GM21825 (cell line): ENCODE results near the gene MRAP.
"Not testable (repeated sequence)": the region's sequence is repeated elsewhere in the genome, so short reads cannot be mapped to it uniquely, and the experiment has no call there.

Experiments
- ATAC-seq: cut with Tn5 transposase; IDR thresholded peaks from one replicate; pipeline ENCODE4 v1.9.1; 2021; ENCODE audit warnings: mild to moderate bottlenecking, moderate library complexity; ENCODE audit not compliant: unreplicated experiment

Gene MRAP

DNA sequence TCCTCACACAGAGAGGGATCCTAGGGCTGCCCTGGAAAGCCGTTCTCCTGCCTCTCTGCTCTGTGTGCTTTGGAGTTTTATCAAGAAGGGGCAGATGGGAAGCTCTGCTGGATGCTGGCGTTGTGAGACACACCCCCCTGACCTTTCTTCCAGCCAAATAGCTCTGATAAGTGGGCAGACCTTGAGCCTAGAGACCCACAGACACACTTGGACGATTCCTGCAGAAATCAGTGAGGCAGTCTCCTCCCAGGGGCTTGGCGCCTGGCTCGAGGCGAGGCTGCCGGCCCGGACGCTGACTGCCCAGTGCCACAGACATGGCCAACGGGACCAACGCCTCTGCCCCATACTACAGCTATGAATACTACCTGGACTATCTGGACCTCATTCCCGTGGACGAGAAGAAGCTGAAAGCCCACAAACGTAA, at the start of gene MRAP:
Gene MRAP, plus strand, starts transcription at position 198 of the 424 bp plus-strand sequence. Its CDS starts 117 bp downstream, at position 315.
- ATAC-seq, result no peak

- ATAC-seq, result no peak
Observed at GRCh38 chr21:32249511-32250280, 49.0 kb upstream of the MRAP start.

GRCh38 chr21:32252136-32252535, 46.5 kb upstream of the MRAP start:
- ATAC-seq, result no peak

GRCh38 chr21:32253215-32253641, 45.4 kb upstream of the MRAP start:
- no peak for ATAC-seq

- no peak for ATAC-seq
Observed at GRCh38 chr21:32256251-32256650, 42.4 kb upstream of the MRAP start.

DNA sequence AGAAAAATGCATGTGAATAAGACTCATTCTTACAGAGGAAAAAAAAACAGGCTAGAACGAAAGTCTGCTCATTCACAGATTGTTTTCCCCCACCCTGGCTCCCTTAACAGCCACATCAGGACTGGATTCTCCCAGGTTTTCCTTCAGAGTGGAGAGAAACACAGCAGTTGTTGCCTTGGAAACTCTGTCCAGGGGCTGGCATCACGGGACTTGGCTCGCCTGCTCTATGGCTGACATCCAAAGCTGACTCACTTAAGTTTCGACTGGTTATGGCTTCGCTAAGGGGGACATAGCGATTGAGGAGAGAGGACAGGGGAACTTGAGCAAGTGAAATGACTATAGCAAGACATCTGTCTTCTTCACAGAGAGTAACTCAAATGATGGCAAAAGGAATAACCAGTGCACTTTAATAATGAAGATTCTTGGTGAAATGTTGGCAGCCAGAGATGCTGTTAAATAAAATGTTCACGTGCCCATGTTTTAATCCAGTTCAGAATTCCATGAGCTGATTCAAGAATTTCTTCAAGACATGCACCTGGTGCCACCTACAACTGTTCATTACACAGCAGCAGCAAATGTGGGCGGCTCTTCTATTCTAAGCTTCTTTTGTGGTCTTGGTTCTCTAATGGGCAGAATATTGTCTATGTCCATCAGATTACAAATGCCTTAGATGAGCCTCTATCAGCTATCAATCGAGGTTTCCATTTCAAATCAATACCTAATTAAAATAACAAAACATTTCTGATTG, 41.6 kb upstream of the MRAP start:
- ATAC-seq, result no peak

- ATAC-seq, result no peak
Observed at GRCh38 chr21:32257962-32258785, 40.5 kb upstream of the MRAP start.

GRCh38 chr21:32258786-32259048, 39.9 kb upstream of the MRAP start:
- ATAC-seq, result not testable (repeated sequence)

DNA sequence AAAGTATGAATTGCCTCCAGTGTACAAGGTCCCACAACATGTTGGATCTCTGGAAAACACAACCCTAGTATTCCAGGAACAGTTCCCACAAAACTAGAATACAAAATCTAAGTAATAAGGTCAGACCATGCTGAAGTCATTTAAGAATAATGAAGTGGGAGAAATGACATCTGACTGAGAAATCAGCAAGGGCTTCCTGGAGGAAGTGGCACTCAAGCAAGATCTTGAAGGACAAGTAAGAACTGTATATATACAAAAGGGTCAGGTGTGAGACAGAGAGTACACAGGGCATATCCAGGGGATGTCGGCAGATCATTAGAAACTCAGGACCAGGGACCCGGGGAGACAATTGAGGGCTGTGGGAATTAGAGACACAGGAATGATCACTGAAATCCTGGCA, 38.5 kb upstream of the MRAP start:
- ATAC-seq, result no peak

DNA sequence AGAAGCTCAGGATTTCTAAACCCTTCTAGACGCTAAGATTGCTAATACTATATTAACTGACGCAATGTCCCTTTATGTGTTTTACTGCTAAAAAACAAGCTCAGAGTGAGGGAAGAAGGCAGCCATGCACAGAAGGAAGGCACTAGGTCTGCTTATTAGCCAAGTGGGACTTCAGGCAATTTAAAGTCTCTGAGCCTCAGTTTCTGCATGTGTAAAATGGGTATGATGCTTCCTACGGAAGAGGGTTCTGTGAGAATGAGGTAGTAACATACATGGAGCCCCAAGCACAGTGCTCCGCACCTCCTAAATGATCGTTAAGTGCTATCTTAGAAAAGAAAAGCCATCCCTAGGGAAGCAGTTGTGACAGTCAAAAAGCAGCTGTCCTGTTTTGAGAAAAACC, 36.7 kb upstream of the MRAP start:
- ATAC-seq, result no peak

GRCh38 chr21:32265321-32265720, 33.3 kb upstream of the MRAP start:
- ATAC-seq, result not testable (repeated sequence)

- no peak for ATAC-seq
Observed at GRCh38 chr21:32270748-32271147, 27.9 kb upstream of the MRAP start.

- no peak for ATAC-seq
Observed at GRCh38 chr21:32276671-32277070, 22.0 kb upstream of the MRAP start.

- peak; percentile 17 for ATAC-seq
Observed at GRCh38 chr21:32278103-32278502, 20.6 kb upstream of the MRAP start.

DNA sequence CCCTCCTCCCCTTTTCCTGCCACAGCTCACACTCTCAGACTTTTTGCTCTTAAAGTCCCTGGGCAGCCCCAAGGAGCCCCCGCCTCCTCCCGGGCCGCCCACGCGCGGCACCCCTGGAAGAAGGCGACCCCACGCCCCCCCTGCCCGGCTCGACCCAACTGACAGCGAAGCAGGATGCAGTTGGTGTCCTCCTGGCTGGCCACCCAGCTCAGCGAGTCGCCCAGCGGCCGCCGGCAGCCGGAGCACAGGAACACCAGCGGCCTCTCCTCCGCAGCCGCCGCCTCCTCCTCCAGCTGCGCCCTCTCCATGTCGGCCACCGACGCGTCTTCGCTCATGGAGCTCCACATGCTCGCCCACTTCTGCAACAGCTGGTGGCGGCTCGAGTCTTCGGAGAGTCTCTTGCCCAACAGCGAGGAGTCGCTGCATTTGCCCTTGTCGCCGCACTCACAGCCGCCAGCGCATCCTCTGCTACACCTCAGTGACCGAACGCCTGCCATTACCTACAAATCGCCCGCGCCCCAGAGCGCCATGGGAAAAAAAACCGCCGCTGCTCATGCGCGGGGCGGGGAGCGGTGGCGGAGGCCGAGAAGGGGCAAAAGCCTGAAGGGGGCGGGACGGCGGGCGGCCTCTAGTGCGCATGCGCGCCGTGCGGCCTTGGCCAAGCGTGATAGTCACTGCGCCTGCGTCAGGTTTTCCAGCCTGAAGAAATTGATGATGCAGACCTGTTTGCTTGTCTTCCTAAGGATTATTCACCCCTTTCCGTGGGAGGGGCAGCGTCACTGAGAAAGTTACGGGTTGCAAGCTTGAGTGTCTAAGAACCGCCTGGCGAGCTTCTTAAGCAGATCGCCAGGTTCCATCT, 19.9 kb upstream of the MRAP start, which contains the start of gene MIS18A:
Gene MIS18A, minus strand, starts transcription at position 532 of the 859 bp plus-strand sequence. Its CDS starts 35 bp downstream, at position 497.
- peak; percentile 91 for ATAC-seq

GRCh38 chr21:32279377-32279680, 19.3 kb upstream of the MRAP start:
- ATAC-seq, result no peak

GRCh38 chr21:32281531-32281930, 17.1 kb upstream of the MRAP start:
- ATAC-seq, result no peak

GRCh38 chr21:32282992-32283391, 15.7 kb upstream of the MRAP start:
- no peak for ATAC-seq

DNA sequence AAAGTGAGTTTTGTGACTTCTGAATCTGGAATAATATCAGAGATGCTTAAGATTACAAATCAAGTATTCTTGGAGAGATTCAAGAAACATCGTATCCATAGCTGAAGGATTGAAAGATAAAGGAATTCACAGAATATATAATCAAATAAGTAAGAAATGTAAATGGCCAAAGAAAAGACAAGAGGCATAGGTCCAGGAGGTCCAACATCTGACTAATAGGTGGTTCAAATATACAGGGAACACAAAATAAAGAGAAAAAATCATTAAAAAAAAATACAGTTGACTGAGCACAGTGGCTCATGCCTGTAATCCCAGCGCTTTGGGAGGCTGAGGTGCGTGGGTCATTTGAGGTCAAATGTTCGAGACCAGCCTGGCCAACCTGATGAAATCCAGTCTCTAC, 13.2 kb upstream of the MRAP start:
- no peak for ATAC-seq

DNA sequence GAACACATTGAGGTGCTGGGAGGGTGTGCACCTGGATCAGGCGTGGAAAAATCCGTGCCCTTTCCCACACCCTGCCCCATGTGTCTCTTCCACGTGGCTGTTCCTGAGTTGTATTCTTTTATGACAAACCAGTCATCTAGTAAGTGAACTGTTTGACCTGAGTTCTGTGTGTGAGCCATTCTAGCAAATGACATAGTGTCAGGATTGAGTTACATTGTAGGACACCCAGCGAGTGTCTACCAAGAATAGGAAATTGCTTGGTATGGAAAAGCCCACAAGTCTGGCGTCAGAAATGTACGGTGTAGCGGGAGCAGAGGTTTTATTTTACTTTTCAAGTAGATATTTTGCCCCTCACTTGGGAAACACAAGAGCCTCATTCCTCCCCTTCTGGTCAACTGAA, 1.2 kb upstream of the MRAP start:
- no peak for ATAC-seq

GRCh38 chr21:32298148-32298559, 501 bp upstream of the MRAP start:
- no peak for ATAC-seq
